Suprapubic skin (tissue), 4 donors: ENCODE measurements around the gene LSM5.

Source experiments
- CTCF ChIP-seq, 2 donors: fragments of 200-600 bp in 1 of 2; fragments of 450-650 bp in 1 of 2; sonication (generic) in 1 of 2; IDR thresholded peaks; one replicate each; pipeline ENCODE4 v1.5.1; 2016 to 2019; ENCODE audit warnings: antibody characterized with exemption in 2 of 2, mild to moderate bottlenecking in 1 of 2, moderate library complexity in 1 of 2
- EP300 ChIP-seq: sonication (generic); formaldehyde crosslinking; IDR thresholded peaks from one replicate; pipeline ENCODE4 v1.6.1; 2017; ENCODE audit warnings: antibody characterized with exemption
- POLR2A ChIP-seq, 2 donors: fragments of 450-650 bp; IDR thresholded peaks; one replicate each; pipeline ENCODE4 v1.6.1; 2017; ENCODE audit warnings: antibody characterized with exemption in 2 of 2, mild to moderate bottlenecking in 2 of 2, moderate library complexity in 2 of 2
- POLR2AphosphoS5 ChIP-seq, 3 donors: sonication (generic); formaldehyde crosslinking; IDR thresholded peaks; one replicate each; pipeline ENCODE4 v1.6.1; 2017; ENCODE audit warnings: antibody characterized with exemption in 3 of 3

- no peak for TF ChIP-seq CTCF (IDR thresholded peaks at IDR 0.05)
- TF ChIP-seq POLR2A (IDR thresholded peaks at IDR 0.05) = no peak
- TF ChIP-seq POLR2AphosphoS5 (IDR thresholded peaks at IDR 0.05) = no peak
- TF ChIP-seq EP300 = no peak
These were observed 30.4 kb downstream of the LSM5 start for GRCh38 chr7:32459788-32460187.
